OCI-LY7 (cell line): ENCODE data around the gene SLC37A1. TPM values are rescaled to one million over a fixed set of nuclear protein-coding genes. Genes with fewer than 3 reads are reported as not detected.

Experiments used
- BruUV-seq: library from RNA; stranded (reverse); fragments of 400-500 nt; replicated peaks from 2 replicates; lab custom pipeline; 2021; lab: Mats Ljungman, UMichigan
- CTCF ChIA-PET: fragments of 300-600 bp; sonication (Branson Sonifier 250); formaldehyde crosslinking; loops from one replicate; lab custom pipeline; 2022; ENCODE audit warnings: antibody characterized with exemption; ENCODE audit not compliant: unreplicated experiment; lab: Charles Lee
- POLR2A ChIA-PET: fragments of 300-600 bp; sonication (Branson Sonifier 250); formaldehyde crosslinking; loops from one replicate; lab custom pipeline; 2022; ENCODE audit warnings: antibody characterized with exemption; lab: Charles Lee
- DNase-seq: peaks from one replicate; pipeline ENCODE4 v3.0.0-alpha.2; 2015; ENCODE audit warnings: low spot score
- H2AFZ ChIP-seq: fragments of 200-600 bp; sonication (generic), shearing (Covaris generic); 2 replicates; pipeline ENCODE4 v1.6.1; 2014; ENCODE audit warnings: mild to moderate bottlenecking, antibody characterized with exemption, low read length, moderate library complexity
- H3K27ac ChIP-seq: fragments of 200-600 bp; sonication (generic); 2 replicates; pipeline ENCODE4 v1.5.1; 2014; ENCODE audit warnings: mixed run types, low read depth, mild to moderate bottlenecking, moderate library complexity, low read length, inconsistent platforms; ENCODE audit not compliant: poor library complexity, severe bottlenecking
- H3K36me3 ChIP-seq: fragments of 200-600 bp; sonication (generic); 2 replicates; pipeline ENCODE4 v1.6.1; 2014; ENCODE audit warnings: mild to moderate bottlenecking, antibody characterized with exemption, low read length, moderate library complexity, mixed read lengths; ENCODE audit not compliant: insufficient read depth
- H3K4me1 ChIP-seq: fragments of 200-600 bp; sonication (generic); 2 replicates; pipeline ENCODE4 v1.5.1; 2014; ENCODE audit warnings: mild to moderate bottlenecking, low read length; ENCODE audit not compliant: insufficient read depth, poor library complexity, severe bottlenecking
- H3K4me2 ChIP-seq: fragments of 200-600 bp; sonication (generic); 2 replicates; pipeline ENCODE4 v1.6.1; 2014; ENCODE audit warnings: mild to moderate bottlenecking, low read length
- H3K4me3 ChIP-seq: fragments of 200-600 bp; sonication (generic); 2 replicates; pipeline ENCODE4 v1.5.1; 2014; ENCODE audit warnings: mild to moderate bottlenecking, low read depth, low read length; ENCODE audit not compliant: poor library complexity, severe bottlenecking
- H3K79me2 ChIP-seq: fragments of 200-600 bp; sonication (generic); 2 replicates; pipeline ENCODE4 v1.6.1; 2016; ENCODE audit warnings: low read depth, mild to moderate bottlenecking, low read length, moderate library complexity, mixed read lengths; ENCODE audit not compliant: insufficient read depth
- H3K9me2 ChIP-seq: fragments of 200-600 bp; sonication (generic); 2 replicates; pipeline ENCODE4 v1.6.1; 2016; ENCODE audit warnings: mild to moderate bottlenecking, low read length, mixed read lengths; ENCODE audit not compliant: insufficient read depth
- H3K9me3 ChIP-seq: fragments of 200-600 bp; sonication (generic); 2 replicates; pipeline ENCODE4 v1.6.1; 2014; ENCODE audit warnings: mild to moderate bottlenecking, mixed run types, low read length, mixed read lengths
- H4K20me1 ChIP-seq: fragments of 200-600 bp; sonication (generic); 2 replicates; pipeline ENCODE4 v1.6.1; 2014; ENCODE audit warnings: mild to moderate bottlenecking, antibody characterized with exemption, low read length, moderate library complexity, mixed read lengths; ENCODE audit not compliant: insufficient read depth
- CTCF ChIP-seq: fragments of 200-600 bp; sonication (generic); conservative IDR thresholded peaks from 2 replicates; pipeline ENCODE4 v1.5.1; 2014; ENCODE audit warnings: mild to moderate bottlenecking, antibody characterized with exemption, low read length, moderate library complexity, mixed read lengths
- EZH2phosphoT487 ChIP-seq: fragments of 200-600 bp; sonication (generic); IDR thresholded peaks from 2 replicates; pipeline ENCODE4 v1.6.1; 2018; ENCODE audit warnings: low read depth, borderline replicate concordance, mild to moderate bottlenecking, mixed run types, antibody characterized with exemption, low read length, moderate library complexity, mixed read lengths
- intact Hi-C: fragments of 100-400 bp; cut with micrococcal nuclease; formaldehyde crosslinking; loops from one replicate; pipeline ENCODE4 v1.10.0; 2022; ENCODE audit not compliant: unreplicated experiment
- total RNA-seq, 2 experiments: library from RNA; depleted of rRNA in 1 of 2; stranded (reverse); fragments of >200 nt in 1 of 2; shearing (Covaris generic) in 1 of 2; gene quantifications; 2 replicates each; pipeline ENCODE4 v1.2.3, GENCODE V29; 2014 to 2022

The SLC37A1 gene
- total RNA-seq, 2 experiments from 2014 or later: 22.5 to 27.6 TPM

GRCh38 chr21:42559326-42559725 lies 45.7 kb downstream of the SLC37A1 start:
- H3K79me2 ChIP-seq: peaks cover 14% of the 10 kb centered on the region; the same call in 1 of the 2 replicates
- CTCF ChIA-PET: interaction anchor here (0.7 kb wide), 1 partner anchor 23 kb away, joined by 4 read pairs; no protein-coding TSS in a partner anchor
- peaks cover 81% of the 10 kb centered on the region for H3K4me1 ChIP-seq
- no peak for DNase-seq
- H3K36me3 ChIP-seq: peaks cover 30% of the 10 kb centered on the region; the same call in 1 of the 2 replicates
- TF ChIP-seq EZH2phosphoT487 (no peak), CTCF (no peak)
- H3K9me3 ChIP-seq: no peaks in the 10 kb centered on the region
- H3K4me2 ChIP-seq: no peak overlapping the region
- H3K4me3 ChIP-seq: no peak overlapping the region
- H3K27ac ChIP-seq: no peak overlapping the region
- H3K9me2 ChIP-seq: no peaks in the 10 kb centered on the region
- BruUV-seq: no TSS peak
- H4K20me1 ChIP-seq: no peaks in the 10 kb centered on the region
- no peak overlapping the region for H2AFZ ChIP-seq
- intact Hi-C loops: no loop called here
- POLR2A ChIA-PET: interaction anchor here (0.7 to 1.0 kb wide), 3 partner anchors 23 to 354 kb away, joined by 3 to 5 read pairs (median 3); no protein-coding TSS in a partner anchor

- intact Hi-C loops: loop anchor here (1.0 to 10.0 kb wide), 4 partner anchors 24 to 100 kb away; no protein-coding TSS in a partner anchor
- peak overlapping the region; percentile 39; the same call in 1 of the 2 replicates for H2AFZ ChIP-seq
- H3K4me2 ChIP-seq: peak overlapping the region; percentile 83
- H3K4me1 ChIP-seq: peaks cover 70% of the 10 kb centered on the region
- POLR2A ChIA-PET: interaction anchor here (0.6 to 3.0 kb wide), 5 partner anchors 16 to 157 kb away, joined by 3 to 23 read pairs (median 5); no protein-coding TSS in a partner anchor
- H3K27ac ChIP-seq: peak overlapping the region; percentile 96
- BruUV-seq: no TSS peak
- H3K9me2 ChIP-seq: no peaks in the 10 kb centered on the region
- TF ChIP-seq CTCF: no peak; the same call in 1 of the 2 replicates
- peaks cover 14% of the 10 kb centered on the region; the same call in 1 of the 2 replicates for H3K79me2 ChIP-seq
- H3K4me3 ChIP-seq: peak overlapping the region; percentile 68
- H4K20me1 ChIP-seq: no peaks in the 10 kb centered on the region
- H3K36me3 ChIP-seq: peaks cover 42% of the 10 kb centered on the region; the same call in 1 of the 2 replicates
- no peaks in the 10 kb centered on the region for H3K9me3 ChIP-seq
- CTCF ChIA-PET: no interaction called here
- peak; percentile 44 for DNase-seq
These were observed 47.0 kb downstream of the SLC37A1 start for GRCh38 chr21:42560517-42561179.
